GM18951 (cell line): Measurements from ENCODE around the gene CCR2.
"Not testable (repeated sequence)": the region's sequence is repeated elsewhere in the genome, so short reads cannot be mapped to it uniquely, and the experiment has no call there.

ENCODE experiments used
- POLR2A ChIP-seq: IDR thresholded peaks from 4 replicates; pipeline ENCODE4 v1.6.1; 2011; ENCODE audit warnings: mild to moderate bottlenecking; ENCODE audit not compliant: insufficient read length, insufficient read depth; ENCODE audit errors: extremely low read depth
- in situ Hi-C: fragments of 300-500 bp; cut with MboI; formaldehyde crosslinking; loops from one replicate; pipeline ENCODE4 v1.12.0; 2022; ENCODE audit warnings: low sequenced_read_pairs, mixed read lengths, inconsistent platforms; ENCODE audit not compliant: unreplicated experiment

Gene CCR2

DNA sequence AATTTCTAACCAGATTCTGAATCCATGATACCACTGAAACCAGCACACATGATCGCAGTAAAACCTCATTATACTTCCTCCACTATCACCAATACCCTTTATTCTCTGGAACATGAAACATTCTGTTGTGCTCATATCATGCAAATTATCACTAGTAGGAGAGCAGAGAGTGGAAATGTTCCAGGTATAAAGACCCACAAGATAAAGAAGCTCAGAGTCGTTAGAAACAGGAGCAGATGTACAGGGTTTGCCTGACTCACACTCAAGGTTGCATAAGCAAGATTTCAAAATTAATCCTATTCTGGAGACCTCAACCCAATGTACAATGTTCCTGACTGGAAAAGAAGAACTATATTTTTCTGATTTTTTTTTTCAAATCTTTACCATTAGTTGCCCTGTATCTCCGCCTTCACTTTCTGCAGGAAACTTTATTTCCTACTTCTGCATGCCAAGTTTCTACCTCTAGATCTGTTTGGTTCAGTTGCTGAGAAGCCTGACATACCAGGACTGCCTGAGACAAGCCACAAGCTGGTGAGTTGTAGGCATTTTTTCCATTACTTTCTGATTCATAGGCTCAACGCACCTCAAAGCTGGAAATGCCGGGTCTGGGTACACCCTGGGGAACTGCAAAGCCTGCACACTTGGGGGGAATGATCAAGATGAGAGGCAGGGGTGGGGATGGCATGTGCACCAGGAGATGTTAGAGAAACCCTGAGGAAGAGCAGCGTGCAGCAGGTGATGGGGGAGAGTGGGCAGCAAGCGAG lies at the start of gene CCR2:
CCR2 (plus strand) TSS at position 465 of the 764 bp plus-strand sequence. CDS start 3,417 bp downstream, outside the sequence.
- in situ Hi-C loops: loop anchor here (5.0 kb wide), 1 partner anchor 267 kb away; no protein-coding TSS in a partner anchor
- no peak for TF ChIP-seq POLR2A

DNA sequence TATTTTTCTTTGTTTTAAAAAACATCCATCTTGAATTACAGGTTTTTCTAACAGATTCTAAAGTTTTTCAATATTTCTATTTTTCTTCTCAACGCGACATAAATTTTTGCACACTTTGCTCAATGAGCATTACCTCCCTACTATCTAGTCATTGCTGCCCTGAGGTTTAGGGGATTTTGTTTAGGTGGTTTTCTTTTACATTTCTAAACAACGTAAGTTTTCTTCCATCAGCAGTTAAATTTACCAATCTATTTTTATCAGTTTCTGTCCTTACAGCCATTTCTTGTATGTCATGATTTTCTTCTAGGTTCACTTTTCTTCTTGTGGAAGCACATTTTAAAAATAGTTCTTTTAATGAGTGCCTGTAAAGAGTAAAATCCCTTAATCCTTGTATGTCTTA lies 49.2 kb upstream of the CCR2 start:
- in situ Hi-C loops: no loop called here
- TF ChIP-seq POLR2A: no peak

DNA sequence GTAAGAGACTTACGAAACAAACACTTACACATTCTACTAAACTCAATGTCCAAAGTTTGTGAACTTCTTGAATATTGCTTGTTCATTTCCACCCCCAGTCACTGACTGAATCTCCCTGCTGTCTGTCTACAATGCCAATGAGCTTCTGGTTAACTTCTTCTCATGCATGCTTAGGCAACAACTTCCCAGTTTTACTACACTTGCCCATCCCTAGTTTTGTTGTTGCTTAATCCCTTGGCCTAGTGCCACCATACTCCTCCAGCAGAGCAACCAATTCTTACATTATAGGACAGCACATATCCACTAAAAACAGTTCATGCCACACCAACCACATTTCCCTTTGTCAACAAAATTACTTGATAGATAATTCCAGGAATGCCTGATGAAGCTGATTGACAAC lies 40.9 kb upstream of the CCR2 start:
- in situ Hi-C loops: no loop called here

DNA sequence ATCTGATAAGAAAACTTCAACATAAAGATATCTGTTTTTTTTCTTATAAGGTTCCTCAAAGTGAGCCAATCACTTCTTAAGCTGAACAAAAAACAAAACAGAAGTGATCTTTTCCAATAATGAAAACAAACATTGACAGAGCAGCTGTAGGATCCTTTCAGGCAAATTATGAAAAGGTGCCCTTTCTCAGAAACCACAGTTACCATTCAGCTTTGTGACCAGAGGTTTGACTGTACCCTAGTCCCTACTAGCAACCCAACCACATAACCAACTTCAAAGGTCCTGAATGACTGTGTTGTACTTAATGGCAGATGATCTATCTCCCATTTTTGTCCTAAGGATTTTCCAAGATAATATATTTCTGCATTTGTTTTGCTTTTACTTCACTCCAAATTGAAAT lies 39.4 kb upstream of the CCR2 start:
- in situ Hi-C loops: no loop called here
- no peak for TF ChIP-seq POLR2A

More for the DNA sequence above, 40.9 kb upstream of the CCR2 start:
- no peak for TF ChIP-seq POLR2A

DNA sequence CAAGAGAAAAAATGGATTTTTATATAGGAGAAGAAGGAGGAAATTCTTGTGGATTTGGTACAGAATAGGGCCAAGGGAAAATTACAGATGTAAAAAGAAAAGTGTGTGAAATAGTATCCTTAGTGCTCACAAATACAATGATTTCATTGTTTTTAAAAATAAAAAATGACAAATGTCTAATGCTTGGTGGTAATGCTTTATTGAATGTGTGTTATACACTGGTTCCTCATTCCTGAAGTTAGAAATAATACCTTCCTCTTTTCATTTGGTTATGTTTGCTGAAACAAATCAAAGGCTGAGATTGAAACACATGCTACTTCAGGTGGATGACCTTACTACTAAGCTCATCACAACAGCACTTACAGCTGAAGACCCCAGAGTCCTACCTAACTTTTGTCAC lies 37.7 kb upstream of the CCR2 start:
- no peak for TF ChIP-seq POLR2A
- in situ Hi-C loops: no loop called here

DNA sequence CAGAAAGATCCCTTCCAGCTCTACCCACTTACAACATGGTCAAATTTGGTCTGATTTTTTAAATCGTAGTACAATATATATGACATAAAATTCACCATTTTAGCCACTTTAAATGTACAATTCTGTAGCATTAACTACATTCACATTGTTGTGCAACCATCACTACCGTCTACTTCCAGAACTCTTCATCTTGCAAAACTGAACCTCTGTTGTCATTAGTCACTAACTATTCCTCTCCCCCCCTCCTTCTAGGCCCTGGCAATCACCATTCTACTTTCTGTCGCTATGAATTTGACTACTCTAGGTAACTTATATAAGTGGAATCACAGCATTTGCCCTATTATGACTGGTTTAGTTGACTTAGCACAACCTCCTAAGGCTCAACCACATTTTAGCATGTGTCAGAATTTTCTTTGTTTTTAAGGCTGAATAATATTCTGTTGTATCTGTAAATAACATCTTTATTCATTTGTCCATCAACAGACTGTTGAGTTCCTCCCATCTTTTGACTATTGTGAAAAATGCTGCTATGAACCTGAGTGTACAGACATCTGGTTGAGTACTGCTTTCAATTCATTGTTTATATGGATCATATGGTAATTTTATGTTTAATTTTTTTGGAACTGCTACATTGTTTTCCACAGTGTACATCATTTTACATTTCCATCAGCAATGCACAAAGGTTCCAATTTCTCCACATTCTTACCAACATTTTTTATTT lies 35.5 kb upstream of the CCR2 start:
- in situ Hi-C loops: no loop called here

DNA sequence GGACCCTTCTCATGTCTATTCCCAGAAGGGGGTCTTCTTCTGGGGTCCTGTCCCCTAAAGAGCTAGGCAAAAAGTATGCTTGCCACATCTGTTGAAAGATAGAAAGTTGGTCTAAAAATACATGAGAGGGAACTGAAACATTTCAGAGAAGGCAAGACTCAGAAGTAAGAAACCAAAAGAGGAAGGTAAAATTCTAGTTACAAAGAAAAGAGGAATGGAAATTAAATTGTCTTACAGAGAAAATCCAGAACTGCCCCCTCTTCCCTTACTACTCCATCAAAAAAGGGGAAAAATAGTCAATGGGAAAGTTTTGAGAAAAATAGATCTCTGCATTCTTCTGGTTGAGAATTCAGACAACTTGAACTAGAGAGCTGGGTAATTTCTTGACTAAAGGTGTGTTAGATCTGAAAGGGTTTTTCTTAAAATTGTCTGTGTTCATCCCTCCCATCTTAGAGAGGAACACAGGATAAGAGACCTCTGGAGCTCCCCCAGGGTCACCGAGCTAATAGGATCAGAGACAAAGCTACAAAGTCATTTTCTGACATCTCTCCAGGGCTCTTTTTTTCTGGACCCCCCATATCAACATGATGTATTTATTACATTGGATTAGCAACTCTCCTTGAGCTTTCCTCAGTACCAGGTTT lies 32.3 kb upstream of the CCR2 start:
- TF ChIP-seq POLR2A: no peak
- in situ Hi-C loops: no loop called here

More for the DNA sequence above, 35.5 kb upstream of the CCR2 start:
- TF ChIP-seq POLR2A: no peak

DNA sequence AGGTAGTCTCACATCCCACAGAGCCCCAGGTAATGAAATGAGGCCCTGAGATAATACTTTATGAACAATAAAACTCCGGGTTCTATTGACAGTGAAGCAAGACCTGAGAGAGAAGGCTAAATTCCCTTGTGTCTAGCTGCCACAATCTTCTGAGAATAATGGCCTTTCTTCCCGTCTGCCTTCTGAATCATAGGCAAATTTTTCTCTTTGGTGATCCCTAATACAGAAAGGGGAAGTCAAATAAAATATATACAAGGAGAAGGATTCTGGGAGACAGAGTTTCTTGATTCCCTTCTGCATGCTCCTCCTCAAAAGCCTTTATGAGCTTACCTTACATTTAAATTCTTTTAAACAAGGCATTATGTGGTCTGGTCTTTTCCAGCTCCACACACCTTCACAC lies 29.9 kb upstream of the CCR2 start:
- no peak for TF ChIP-seq POLR2A
- in situ Hi-C loops: no loop called here

DNA sequence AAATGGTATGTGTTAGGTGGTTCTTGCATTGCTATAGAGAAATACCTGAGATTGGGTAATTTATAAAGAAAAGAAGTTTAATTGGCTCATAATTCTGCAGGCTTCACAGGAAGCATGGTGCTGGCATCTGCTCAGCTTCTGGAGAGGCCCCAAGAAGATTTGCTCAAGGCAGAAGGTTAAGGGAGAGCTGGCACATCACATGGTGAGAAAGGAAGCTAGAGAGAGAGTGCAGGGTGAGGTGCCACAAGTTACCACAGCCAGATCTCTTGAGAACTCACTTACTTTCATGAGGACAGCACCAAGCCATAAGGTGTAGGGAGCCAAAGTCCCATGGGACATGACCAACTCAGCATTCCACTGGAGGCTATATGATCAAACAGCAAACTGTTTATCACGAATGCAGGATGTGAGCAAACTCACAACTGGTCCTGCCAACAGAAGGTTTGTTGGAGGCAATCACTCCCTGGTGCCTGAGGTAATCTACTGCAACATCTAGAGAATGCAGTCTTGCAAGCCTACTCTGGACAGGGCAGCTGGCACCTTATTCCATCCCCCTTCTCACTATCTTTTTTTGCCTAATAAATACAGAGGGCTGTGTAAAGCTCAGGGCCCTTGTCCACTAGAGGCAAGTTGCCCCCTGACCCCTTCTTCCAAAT lies 28.1 kb upstream of the CCR2 start:
- in situ Hi-C loops: no loop called here
- TF ChIP-seq POLR2A: no peak

DNA sequence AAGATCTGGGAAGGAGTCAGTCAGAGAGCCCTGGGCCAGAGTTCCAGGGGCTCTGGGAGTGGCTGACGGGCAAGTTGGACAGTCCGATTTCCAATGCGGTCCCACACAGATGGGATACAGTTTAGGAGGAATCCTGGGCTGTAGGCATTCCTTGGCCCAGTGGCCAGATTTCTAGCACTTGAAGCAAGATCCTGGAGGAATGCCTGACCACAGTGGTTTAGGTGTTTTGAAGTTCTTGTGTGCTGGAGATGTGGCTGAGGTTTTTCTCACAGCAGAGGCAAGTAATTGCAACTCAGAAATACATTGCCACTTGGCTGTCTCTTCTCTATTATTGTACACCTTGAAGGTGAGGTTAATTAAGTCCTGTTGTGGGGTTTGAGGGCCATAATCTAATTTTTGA lies 23.2 kb upstream of the CCR2 start:
- in situ Hi-C loops: not testable (repeated sequence)

DNA sequence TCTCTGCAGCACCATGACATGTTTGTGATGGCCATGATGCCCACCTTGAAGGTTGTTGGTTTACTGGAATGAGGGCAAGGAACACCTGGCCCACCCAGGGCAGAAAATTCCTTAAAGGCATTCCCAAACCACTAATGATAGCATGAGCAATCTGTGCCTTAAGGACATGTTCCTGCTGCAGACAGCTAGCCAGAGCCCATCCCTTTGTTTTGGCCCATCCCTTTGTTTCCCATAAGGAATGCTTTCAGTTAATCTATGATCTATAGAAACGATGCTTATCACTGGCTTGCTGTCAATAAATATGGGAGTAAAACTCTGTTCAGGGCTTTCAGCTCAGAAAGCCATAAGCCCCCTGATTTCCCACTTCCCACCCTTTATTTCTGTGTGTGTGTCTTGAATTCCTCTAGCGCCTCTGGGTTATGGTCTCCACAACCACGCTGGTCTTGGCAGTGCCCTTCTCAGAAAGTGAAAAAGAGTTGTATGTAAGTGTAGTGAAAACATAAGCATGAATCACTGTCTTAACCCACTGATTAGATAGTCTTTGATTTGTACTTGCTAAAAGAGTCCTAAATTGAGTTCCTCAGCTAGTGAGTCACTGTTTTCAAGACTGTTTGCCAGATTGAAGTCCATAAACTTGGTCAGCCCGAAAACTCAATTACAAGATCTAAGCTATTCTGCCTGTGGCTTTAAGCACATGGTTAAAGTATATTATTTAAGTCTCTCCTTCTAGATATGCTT lies 19.0 kb upstream of the CCR2 start:
- no peak for TF ChIP-seq POLR2A
- in situ Hi-C loops: no loop called here

DNA sequence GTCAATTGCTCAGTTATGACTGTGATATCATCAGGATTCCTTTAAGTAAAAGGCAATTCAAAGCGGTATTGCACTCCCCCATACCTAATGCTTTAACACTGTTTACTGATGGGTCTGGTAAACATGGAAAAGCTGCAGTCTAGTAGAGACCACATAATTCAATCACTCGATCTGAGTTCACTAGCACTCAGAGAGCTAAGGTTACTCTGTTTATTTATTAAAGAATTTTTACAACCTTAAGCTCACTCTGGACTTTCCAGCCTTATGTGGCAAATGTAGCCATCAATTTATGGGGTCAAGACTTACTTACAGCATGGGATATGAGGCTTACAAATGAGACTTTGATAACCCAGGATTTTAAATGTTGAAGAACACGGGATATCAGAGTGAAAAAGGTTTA lies 18.4 kb upstream of the CCR2 start:
- in situ Hi-C loops: no loop called here
- no peak for TF ChIP-seq POLR2A

DNA sequence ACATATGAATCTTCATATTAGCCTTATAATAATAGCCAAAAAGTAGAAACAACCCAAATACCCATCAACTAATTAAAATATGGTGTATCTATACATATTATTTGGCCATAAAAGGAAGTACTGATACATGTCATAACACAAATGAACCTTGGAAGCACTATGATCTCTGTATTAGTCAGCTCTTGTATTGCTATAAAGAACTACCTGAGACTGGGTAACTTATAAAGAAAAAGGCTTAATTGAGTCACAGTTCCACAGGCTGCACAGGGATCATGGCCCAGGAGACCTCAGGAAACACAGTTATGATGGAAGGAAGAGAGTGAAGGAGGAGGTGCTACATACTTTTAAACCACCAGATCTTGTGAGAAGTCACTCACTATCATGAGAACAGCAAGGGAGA lies 16.0 kb upstream of the CCR2 start:
- in situ Hi-C loops: no loop called here
- no peak for TF ChIP-seq POLR2A
